Measurements from ENCODE around the gene PTPRO.

The PTPRO gene

GRCh38 chr12:15458008-15458407, 135.7 kb downstream of the PTPRO start:
- no peak overlapping the region for H3K4me3 ChIP-seq (ENCODE audit: low read depth, low read length)
- TF ChIP-seq, protein P1, sequence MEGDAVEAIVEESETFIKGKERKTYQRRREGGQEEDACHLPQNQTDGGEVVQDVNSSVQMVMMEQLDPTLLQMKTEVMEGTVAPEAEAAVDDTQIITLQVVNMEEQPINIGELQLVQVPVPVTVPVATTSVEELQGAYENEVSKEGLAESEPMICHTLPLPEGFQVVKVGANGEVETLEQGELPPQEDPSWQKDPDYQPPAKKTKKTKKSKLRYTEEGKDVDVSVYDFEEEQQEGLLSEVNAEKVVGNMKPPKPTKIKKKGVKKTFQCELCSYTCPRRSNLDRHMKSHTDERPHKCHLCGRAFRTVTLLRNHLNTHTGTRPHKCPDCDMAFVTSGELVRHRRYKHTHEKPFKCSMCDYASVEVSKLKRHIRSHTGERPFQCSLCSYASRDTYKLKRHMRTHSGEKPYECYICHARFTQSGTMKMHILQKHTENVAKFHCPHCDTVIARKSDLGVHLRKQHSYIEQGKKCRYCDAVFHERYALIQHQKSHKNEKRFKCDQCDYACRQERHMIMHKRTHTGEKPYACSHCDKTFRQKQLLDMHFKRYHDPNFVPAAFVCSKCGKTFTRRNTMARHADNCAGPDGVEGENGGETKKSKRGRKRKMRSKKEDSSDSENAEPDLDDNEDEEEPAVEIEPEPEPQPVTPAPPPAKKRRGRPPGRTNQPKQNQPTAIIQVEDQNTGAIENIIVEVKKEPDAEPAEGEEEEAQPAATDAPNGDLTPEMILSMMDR (IDR thresholded peaks at IDR 0.05; ENCODE audit: borderline replicate concordance, insufficient read depth, low read depth, low read length) = no peak

DNA sequence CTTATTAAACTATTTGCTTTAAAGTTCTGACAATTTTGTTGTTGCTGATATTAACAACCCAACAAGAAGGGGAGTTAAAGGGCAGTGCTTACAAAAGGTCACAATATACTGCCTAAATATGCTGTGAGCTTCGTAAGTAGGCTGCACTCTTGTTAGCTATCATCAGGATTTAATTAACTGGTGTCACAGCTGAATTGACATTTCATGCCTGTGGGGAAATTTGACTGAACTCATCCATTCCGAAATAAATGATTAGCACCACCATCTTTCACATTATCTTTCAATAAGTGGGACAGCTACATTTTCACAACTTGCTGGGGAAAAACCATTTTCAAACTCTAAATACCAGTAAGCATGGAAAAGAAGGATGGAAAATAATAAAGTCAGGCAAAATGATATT, 146.6 kb downstream of the PTPRO start:
- TF ChIP-seq, protein P1 (IDR thresholded peaks at IDR 0.05; ENCODE audit: borderline replicate concordance, insufficient read depth, low read depth, low read length) = no peak
- no peak overlapping the region for H3K4me3 ChIP-seq (ENCODE audit: low read depth, low read length)

- H3K4me3 ChIP-seq (ENCODE audit: low read depth, low read length) = no peak overlapping the region
- TF ChIP-seq, protein P1 (IDR thresholded peaks at IDR 0.05; ENCODE audit: borderline replicate concordance, insufficient read depth, low read depth, low read length) = no peak
Observed at GRCh38 chr12:15469356-15469755, 147.0 kb downstream of the PTPRO start.

- TF ChIP-seq, protein P1 (IDR thresholded peaks at IDR 0.05; ENCODE audit: borderline replicate concordance, insufficient read depth, low read depth, low read length) = no peak
Observed at GRCh38 chr12:15472036-15472435, 149.7 kb downstream of the PTPRO start.

GRCh38 chr12:15474766-15475165, 152.5 kb downstream of the PTPRO start:
- TF ChIP-seq, protein P1 (IDR thresholded peaks at IDR 0.05; ENCODE audit: borderline replicate concordance, insufficient read depth, low read depth, low read length) = no peak
- H3K4me3 ChIP-seq (ENCODE audit: low read depth, low read length) = no peak overlapping the region

More at GRCh38 chr12:15472036-15472435, 149.7 kb downstream of the PTPRO start:
- no peak overlapping the region for H3K4me3 ChIP-seq (ENCODE audit: low read depth, low read length)

DNA sequence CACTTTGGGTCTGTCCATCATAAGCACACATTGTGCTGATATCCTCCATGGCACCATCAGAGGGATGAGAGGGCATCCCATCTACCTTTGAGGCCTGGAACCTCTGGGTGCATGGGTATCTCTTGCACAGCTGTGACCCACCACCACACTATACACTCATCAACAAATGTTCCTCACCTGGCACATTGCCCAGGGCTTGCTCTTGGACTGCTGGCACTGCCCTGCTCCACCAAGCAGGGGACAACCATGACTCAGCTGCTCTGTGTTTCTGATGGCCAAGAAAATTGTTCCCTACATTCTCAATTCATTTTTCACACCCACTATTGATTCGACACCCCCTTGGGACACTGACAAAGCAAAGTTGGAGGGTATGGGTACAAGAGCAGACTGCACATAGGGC, 155.5 kb downstream of the PTPRO start:
- H3K4me3 ChIP-seq (ENCODE audit: low read depth, low read length) = no peak overlapping the region
- TF ChIP-seq, protein P1 (IDR thresholded peaks at IDR 0.05; ENCODE audit: borderline replicate concordance, insufficient read depth, low read depth, low read length) = no peak

- TF ChIP-seq, protein P1 (IDR thresholded peaks at IDR 0.05; ENCODE audit: borderline replicate concordance, insufficient read depth, low read depth, low read length) = no peak
- H3K4me3 ChIP-seq (ENCODE audit: low read depth, low read length) = no peak overlapping the region
Observed at GRCh38 chr12:15481846-15482245, 159.5 kb downstream of the PTPRO start.
